ENCODE results near the gene SALL1.

DNA sequence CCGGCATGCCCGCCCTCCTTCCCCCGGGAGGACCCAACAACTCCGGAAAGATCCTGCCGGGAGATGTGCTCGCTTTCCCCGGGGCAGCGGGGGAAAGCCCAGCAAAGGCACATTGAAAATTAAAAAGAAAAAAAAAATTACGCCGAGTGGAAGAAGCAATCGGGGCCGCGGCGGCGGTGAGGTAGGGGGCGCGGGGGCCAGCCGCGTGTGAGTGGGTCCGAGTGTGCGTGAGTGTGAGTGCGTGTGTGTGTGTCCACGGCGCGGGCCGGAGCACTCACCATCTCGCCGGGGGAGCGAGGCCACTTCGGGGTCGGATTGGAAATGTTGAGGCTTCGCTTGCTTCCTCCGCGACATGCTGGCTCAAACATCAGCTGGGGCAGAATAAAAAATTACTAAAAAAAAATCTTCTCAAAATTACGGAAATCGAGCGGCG, at the start of gene SALL1:
- no peak for TF ChIP-seq EZH2 (IDR thresholded peaks at IDR 0.05)
- TF ChIP-seq YY1 (IDR thresholded peaks at IDR 0.05; ENCODE audit: extremely low read depth, insufficient replicate concordance, low read depth, low read length): no peak
- no peak for TF ChIP-seq SIN3A (IDR thresholded peaks at IDR 0.05; ENCODE audit: low read depth)
- TF ChIP-seq, protein P1, sequence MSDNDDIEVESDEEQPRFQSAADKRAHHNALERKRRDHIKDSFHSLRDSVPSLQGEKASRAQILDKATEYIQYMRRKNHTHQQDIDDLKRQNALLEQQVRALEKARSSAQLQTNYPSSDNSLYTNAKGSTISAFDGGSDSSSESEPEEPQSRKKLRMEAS (IDR thresholded peaks at IDR 0.05): no peak
- TF ChIP-seq, protein P2, sequence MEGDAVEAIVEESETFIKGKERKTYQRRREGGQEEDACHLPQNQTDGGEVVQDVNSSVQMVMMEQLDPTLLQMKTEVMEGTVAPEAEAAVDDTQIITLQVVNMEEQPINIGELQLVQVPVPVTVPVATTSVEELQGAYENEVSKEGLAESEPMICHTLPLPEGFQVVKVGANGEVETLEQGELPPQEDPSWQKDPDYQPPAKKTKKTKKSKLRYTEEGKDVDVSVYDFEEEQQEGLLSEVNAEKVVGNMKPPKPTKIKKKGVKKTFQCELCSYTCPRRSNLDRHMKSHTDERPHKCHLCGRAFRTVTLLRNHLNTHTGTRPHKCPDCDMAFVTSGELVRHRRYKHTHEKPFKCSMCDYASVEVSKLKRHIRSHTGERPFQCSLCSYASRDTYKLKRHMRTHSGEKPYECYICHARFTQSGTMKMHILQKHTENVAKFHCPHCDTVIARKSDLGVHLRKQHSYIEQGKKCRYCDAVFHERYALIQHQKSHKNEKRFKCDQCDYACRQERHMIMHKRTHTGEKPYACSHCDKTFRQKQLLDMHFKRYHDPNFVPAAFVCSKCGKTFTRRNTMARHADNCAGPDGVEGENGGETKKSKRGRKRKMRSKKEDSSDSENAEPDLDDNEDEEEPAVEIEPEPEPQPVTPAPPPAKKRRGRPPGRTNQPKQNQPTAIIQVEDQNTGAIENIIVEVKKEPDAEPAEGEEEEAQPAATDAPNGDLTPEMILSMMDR (IDR thresholded peaks at IDR 0.05 in 2 of 3, conservative IDR thresholded peaks at IDR 0.05 in 1 of 3; ENCODE audit: borderline replicate concordance in 1 of 3, insufficient read depth in 1 of 3, low read depth in 2 of 3, low read length in 2 of 3): no peak
- no peak for TF ChIP-seq FOSL1 (IDR thresholded peaks at IDR 0.05; ENCODE audit: low read depth)
- TF ChIP-seq SP1 (IDR thresholded peaks at IDR 0.05; ENCODE audit: low read depth): no peak
- TF ChIP-seq POLR2A (IDR thresholded peaks at IDR 0.05; ENCODE audit: borderline replicate concordance, extremely low read depth, insufficient read depth, insufficient read length): no peak
- no peak for TF ChIP-seq ZFX (IDR thresholded peaks at IDR 0.05)
